Parathyroid adenoma (tissue), 2 donors: ENCODE results near the gene COLEC11.

Experiments
- H2AFZ ChIP-seq: fragments of 300-600 bp; sonication (generic); one replicate; pipeline ENCODE4 v1.7.0; 2017; ENCODE audit warnings: antibody characterized with exemption, mild to moderate bottlenecking
- H3K27ac ChIP-seq: fragments of 300-600 bp; sonication (generic); one replicate; pipeline ENCODE4 v1.7.0; 2017
- H3K27me3 ChIP-seq: fragments of 300-600 bp; sonication (generic); one replicate; pipeline ENCODE4 v1.7.0; 2017; ENCODE audit warnings: low read length; ENCODE audit not compliant: control insufficient read depth, insufficient read depth
- H3K36me3 ChIP-seq: fragments of 300-600 bp; sonication (generic); one replicate; pipeline ENCODE4 v1.7.0; 2017; ENCODE audit warnings: low read length; ENCODE audit not compliant: control insufficient read depth, insufficient read depth
- H3K4me1 ChIP-seq: fragments of 300-600 bp; sonication (generic); one replicate; pipeline ENCODE4 v1.7.0; 2017; ENCODE audit warnings: control low read depth
- H3K4me2 ChIP-seq: fragments of 300-600 bp; sonication (generic); one replicate; pipeline ENCODE4 v1.7.0; 2017; ENCODE audit warnings: low read length
- H3K4me3 ChIP-seq: fragments of 300-600 bp; sonication (generic); one replicate; pipeline ENCODE4 v1.7.0; 2017; ENCODE audit warnings: low read depth, low read length
- H3K79me2 ChIP-seq: fragments of 300-600 bp; sonication (generic); one replicate; pipeline ENCODE4 v1.7.0; 2017; ENCODE audit warnings: control low read depth
- H3K9ac ChIP-seq: fragments of 300-600 bp; sonication (generic); one replicate; pipeline ENCODE4 v1.7.0; 2017; ENCODE audit warnings: mild to moderate bottlenecking
- H3K9me3 ChIP-seq: fragments of 300-600 bp; sonication (generic); one replicate; pipeline ENCODE4 v1.7.0; 2017; ENCODE audit warnings: low read length; ENCODE audit not compliant: control insufficient read depth
- TF ChIP-seq, protein P1 (sequence below): fragments of 300-600 bp; sonication (generic); IDR thresholded peaks from one replicate; pipeline ENCODE4 v1.7.0; 2017; ENCODE audit warnings: antibody characterized with exemption, mild to moderate bottlenecking
- donor health status: primary hyperparathyroidism.

Gene COLEC11

DNA sequence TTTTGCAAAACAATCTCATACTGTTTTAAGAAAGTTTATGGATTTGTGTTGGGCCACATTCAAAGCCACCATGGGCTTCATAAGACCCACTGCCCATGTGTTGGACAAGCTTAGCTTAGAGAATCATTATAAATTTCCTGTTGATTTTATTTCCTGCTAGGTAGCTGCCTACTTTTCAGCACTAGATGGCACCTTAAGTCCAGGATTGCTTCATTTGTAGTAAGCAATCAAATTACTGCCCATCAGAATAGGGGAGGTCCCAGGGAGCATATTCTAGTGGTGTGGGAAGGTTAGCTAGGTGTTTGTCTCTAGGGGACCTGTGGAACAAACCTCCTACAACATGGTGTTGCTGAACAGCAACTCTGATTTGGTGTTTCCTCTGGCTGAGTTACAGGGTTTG lies 97.5 kb downstream of the COLEC11 start:
- no peaks in the 10 kb centered on the region for H3K79me2 ChIP-seq
- TF ChIP-seq, protein P1, sequence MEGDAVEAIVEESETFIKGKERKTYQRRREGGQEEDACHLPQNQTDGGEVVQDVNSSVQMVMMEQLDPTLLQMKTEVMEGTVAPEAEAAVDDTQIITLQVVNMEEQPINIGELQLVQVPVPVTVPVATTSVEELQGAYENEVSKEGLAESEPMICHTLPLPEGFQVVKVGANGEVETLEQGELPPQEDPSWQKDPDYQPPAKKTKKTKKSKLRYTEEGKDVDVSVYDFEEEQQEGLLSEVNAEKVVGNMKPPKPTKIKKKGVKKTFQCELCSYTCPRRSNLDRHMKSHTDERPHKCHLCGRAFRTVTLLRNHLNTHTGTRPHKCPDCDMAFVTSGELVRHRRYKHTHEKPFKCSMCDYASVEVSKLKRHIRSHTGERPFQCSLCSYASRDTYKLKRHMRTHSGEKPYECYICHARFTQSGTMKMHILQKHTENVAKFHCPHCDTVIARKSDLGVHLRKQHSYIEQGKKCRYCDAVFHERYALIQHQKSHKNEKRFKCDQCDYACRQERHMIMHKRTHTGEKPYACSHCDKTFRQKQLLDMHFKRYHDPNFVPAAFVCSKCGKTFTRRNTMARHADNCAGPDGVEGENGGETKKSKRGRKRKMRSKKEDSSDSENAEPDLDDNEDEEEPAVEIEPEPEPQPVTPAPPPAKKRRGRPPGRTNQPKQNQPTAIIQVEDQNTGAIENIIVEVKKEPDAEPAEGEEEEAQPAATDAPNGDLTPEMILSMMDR = no peak
- no peaks in the 10 kb centered on the region for H3K4me1 ChIP-seq
- H3K9me3 ChIP-seq = no peaks in the 10 kb centered on the region
- H3K36me3 ChIP-seq = no peaks in the 10 kb centered on the region
- H3K4me2 ChIP-seq = no peak overlapping the region
- H3K9ac ChIP-seq = no peak overlapping the region
- no peaks in the 10 kb centered on the region for H3K27me3 ChIP-seq
- H3K4me3 ChIP-seq = no peak overlapping the region
- H2AFZ ChIP-seq = no peak overlapping the region
- no peak overlapping the region for H3K27ac ChIP-seq
